ENCODE measurements around the gene AURKAIP1. TPM values are rescaled to one million over a fixed set of nuclear protein-coding genes. Genes with fewer than 3 reads are reported as not detected.
A peak's percentile ranks its signal among the peaks of the same experiment; 100 is the strongest.

The AURKAIP1 gene
- total and polyA plus RNA-seq, 9 of the 15 experiments (the other 6 are each of a cell fraction or from before 2014, with no cell fraction given): 7.8 to 478 (median 92.0) TPM

- TF ChIP-seq ZBTB33 (CRISPR knock-in tag; IDR thresholded peaks at IDR 0.05) (peak; percentile 76), POLR2AphosphoS5 (IDR thresholded peaks at IDR 0.05; ENCODE audit: control insufficient read depth, insufficient read depth, low read depth, low read length) (peak; percentile 56; the same call in 1 of the 2 replicates), CREB1 (IDR thresholded peaks at IDR 0.05) (no peak), CREB1 (CRISPR knock-in tag; IDR thresholded peaks at IDR 0.05) (peak; percentile 22; the same call in 1 of the 2 replicates), RB1 (IDR thresholded peaks at IDR 0.05; ENCODE audit: low read depth) (peak; percentile 71; the same call in 1 of the 2 replicates), VEZF1 (CRISPR knock-in tag; IDR thresholded peaks at IDR 0.05) (peak; percentile 55), ZNF584 (CRISPR knock-in tag; IDR thresholded peaks at IDR 0.05; ENCODE audit: low read depth) (no peak), HLTF (IDR thresholded peaks at IDR 0.05) (no peak), CREM (IDR thresholded peaks at IDR 0.05; ENCODE audit: low read depth) (0 out of 2 replicates have a peak, but pooled peaks have one; percentile 27), CAMTA2 (CRISPR knock-in tag; conservative IDR thresholded peaks at IDR 0.05) (0 out of 2 replicates have a peak, but pooled peaks have one; percentile 77), STAG1 (CRISPR knock-in tag; IDR thresholded peaks at IDR 0.05; ENCODE audit: borderline replicate concordance) (0 out of 2 replicates have a peak, but pooled peaks have one; percentile 17), JUND (IDR thresholded peaks at IDR 0.05; ENCODE audit: borderline replicate concordance, low read depth, low read length) (peak; percentile 11; the same call in 1 of the 2 replicates), JUND (tag; IDR thresholded peaks at IDR 0.05; ENCODE audit: borderline replicate concordance, low read depth, low read length) (no peak), ZBTB17 (CRISPR knock-in tag; IDR thresholded peaks at IDR 0.05) (no peak)
- TF ChIP-seq, protein P1, sequence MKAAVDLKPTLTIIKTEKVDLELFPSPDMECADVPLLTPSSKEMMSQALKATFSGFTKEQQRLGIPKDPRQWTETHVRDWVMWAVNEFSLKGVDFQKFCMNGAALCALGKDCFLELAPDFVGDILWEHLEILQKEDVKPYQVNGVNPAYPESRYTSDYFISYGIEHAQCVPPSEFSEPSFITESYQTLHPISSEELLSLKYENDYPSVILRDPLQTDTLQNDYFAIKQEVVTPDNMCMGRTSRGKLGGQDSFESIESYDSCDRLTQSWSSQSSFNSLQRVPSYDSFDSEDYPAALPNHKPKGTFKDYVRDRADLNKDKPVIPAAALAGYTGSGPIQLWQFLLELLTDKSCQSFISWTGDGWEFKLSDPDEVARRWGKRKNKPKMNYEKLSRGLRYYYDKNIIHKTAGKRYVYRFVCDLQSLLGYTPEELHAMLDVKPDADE (conservative IDR thresholded peaks at IDR 0.05; ENCODE audit: control insufficient read depth, low read depth, low read length): 0 out of 2 replicates have a peak, but pooled peaks have one; percentile 48
- TF ChIP-seq, protein P2, sequence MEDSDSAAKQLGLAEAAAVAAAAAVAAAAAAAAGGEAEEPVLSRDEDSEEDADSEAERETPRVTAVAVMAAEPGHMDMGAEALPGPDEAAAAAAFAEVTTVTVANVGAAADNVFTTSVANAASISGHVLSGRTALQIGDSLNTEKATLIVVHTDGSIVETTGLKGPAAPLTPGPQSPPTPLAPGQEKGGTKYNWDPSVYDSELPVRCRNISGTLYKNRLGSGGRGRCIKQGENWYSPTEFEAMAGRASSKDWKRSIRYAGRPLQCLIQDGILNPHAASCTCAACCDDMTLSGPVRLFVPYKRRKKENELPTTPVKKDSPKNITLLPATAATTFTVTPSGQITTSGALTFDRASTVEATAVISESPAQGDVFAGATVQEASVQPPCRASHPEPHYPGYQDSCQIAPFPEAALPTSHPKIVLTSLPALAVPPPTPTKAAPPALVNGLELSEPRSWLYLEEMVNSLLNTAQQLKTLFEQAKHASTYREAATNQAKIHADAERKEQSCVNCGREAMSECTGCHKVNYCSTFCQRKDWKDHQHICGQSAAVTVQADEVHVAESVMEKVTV (CRISPR knock-in tag; IDR thresholded peaks at IDR 0.05): 0 out of 2 replicates have a peak, but pooled peaks have one; percentile 20
- TF ChIP-seq, protein P3, sequence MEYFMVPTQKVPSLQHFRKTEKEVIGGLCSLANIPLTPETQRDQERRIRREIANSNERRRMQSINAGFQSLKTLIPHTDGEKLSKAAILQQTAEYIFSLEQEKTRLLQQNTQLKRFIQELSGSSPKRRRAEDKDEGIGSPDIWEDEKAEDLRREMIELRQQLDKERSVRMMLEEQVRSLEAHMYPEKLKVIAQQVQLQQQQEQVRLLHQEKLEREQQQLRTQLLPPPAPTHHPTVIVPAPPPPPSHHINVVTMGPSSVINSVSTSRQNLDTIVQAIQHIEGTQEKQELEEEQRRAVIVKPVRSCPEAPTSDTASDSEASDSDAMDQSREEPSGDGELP (CRISPR knock-in tag; IDR thresholded peaks at IDR 0.05; ENCODE audit: borderline replicate concordance): peak; percentile 74; the same call in 1 of the 2 replicates
Observed at GRCh38 chr1:1371746-1372711, 3.0 kb downstream of the AURKAIP1 start (continued).

Data from K562 (cell line).